IMR-90 (cell line): ENCODE data around the gene PLXNB1.

Experiments
- MAZ ChIP-seq: IDR thresholded peaks from 2 replicates; pipeline ENCODE4 v1.6.1; 2012; ENCODE audit warnings: low read depth, mild to moderate bottlenecking, low read length, improper control_type of control experiment, moderate library complexity, borderline replicate concordance
- MXI1 ChIP-seq: IDR thresholded peaks from 2 replicates; pipeline ENCODE4 v1.6.1; 2012; ENCODE audit warnings: low read depth, mild to moderate bottlenecking, low read length, moderate library complexity, borderline replicate concordance
- NFE2L2 ChIP-seq: fragments of 150-350 bp; IDR thresholded peaks from 2 replicates; pipeline ENCODE4 v1.6.1; 2016; ENCODE audit warnings: low read depth, mild to moderate bottlenecking, low read length
- POLR2A ChIP-seq: IDR thresholded peaks from 2 replicates; pipeline ENCODE4 v1.6.1; 2012; ENCODE audit warnings: mild to moderate bottlenecking, low read depth, low read length
- RAD21 ChIP-seq: IDR thresholded peaks from 2 replicates; pipeline ENCODE4 v1.6.1; 2012; ENCODE audit warnings: low read length, improper control_type of control experiment
- RCOR1 ChIP-seq: IDR thresholded peaks from 2 replicates; pipeline ENCODE4 v1.6.1; 2012; ENCODE audit warnings: mild to moderate bottlenecking, low read length, improper control_type of control experiment; ENCODE audit not compliant: insufficient replicate concordance
- RFX5 ChIP-seq: IDR thresholded peaks from 2 replicates; pipeline ENCODE4 v1.8.0; 2012; ENCODE audit warnings: low read depth, mild to moderate bottlenecking, low read length, moderate library complexity
- TF ChIP-seq, protein P1 (sequence below): conservative IDR thresholded peaks from 2 replicates; pipeline ENCODE4 v1.5.1; 2012; ENCODE audit warnings: mild to moderate bottlenecking, low read depth, low read length, improper control_type of control experiment

DNA sequence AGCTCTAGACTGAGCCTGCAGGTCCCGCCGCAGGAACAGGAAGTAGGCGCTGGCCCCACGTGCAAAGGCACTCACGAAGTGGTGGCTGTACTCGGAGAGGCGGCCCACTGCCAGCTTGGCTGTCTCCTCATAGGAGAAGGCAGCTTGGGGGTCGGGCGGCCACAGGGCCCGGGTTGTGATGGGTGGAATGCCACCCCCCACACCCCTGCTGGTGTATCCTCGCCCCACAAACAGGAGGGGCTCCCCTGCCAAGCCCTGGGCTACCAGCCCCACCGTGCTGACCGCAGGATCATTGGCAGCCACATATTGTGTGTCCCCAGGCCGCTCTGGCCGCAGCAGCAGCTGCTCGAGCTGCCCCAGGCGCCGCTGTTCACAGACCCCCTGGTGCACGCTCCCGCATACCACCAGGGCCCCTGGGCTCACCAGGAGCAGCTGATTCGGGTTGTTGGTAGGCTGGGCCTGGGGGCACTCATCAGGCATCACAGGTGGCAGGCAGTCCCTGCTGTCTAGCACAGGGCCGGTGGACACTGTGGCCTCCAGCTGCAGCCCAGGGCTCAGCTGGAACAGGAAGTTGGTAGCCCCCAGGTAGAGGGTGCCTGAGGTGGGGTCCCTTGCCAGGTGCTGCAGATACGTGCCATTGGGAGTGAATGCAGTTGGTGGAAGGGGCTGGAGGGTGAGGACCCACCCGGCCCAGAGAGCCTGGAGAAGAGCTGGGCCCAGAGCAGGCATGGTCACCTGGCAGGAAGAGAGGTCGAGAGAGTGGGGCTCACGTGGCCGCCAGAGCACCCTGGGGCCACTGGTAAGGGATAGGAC is 5.8 kb downstream of the PLXNB1 start:
- TF ChIP-seq, protein P1, sequence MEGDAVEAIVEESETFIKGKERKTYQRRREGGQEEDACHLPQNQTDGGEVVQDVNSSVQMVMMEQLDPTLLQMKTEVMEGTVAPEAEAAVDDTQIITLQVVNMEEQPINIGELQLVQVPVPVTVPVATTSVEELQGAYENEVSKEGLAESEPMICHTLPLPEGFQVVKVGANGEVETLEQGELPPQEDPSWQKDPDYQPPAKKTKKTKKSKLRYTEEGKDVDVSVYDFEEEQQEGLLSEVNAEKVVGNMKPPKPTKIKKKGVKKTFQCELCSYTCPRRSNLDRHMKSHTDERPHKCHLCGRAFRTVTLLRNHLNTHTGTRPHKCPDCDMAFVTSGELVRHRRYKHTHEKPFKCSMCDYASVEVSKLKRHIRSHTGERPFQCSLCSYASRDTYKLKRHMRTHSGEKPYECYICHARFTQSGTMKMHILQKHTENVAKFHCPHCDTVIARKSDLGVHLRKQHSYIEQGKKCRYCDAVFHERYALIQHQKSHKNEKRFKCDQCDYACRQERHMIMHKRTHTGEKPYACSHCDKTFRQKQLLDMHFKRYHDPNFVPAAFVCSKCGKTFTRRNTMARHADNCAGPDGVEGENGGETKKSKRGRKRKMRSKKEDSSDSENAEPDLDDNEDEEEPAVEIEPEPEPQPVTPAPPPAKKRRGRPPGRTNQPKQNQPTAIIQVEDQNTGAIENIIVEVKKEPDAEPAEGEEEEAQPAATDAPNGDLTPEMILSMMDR: no peak
- no peak for TF ChIP-seq POLR2A
- TF ChIP-seq MXI1: no peak
- no peak for TF ChIP-seq NFE2L2
- no peak for TF ChIP-seq RFX5
- TF ChIP-seq MAZ: no peak
- no peak for TF ChIP-seq RAD21
- TF ChIP-seq RCOR1: no peak
